Kidney epithelial cell (primary cell): ENCODE data around the gene C2orf76. TPM values are rescaled to one million over a fixed set of nuclear protein-coding genes. Genes with fewer than 3 reads are reported as not detected.

Source experiments
- DNase-seq: peaks from one replicate; pipeline ENCODE4 v3.0.0-alpha.2; 2010; ENCODE audit warnings: low read depth
- H3K27me3 ChIP-seq: 2 replicates; pipeline ENCODE4 v1.6.0; 2011; ENCODE audit warnings: low read length; ENCODE audit not compliant: control insufficient read depth, insufficient read depth
- H3K36me3 ChIP-seq: 2 replicates; pipeline ENCODE4 v1.5.1; 2011; ENCODE audit warnings: low read length; ENCODE audit not compliant: control insufficient read depth, insufficient read depth
- H3K4me3 ChIP-seq: 2 replicates; pipeline ENCODE4 v1.5.1; 2011; ENCODE audit warnings: low read depth, mild to moderate bottlenecking, control low read depth, low read length
- CTCF ChIP-seq: IDR thresholded peaks from 2 replicates; pipeline ENCODE4 v1.5.1; 2011; ENCODE audit warnings: mild to moderate bottlenecking, moderate library complexity, low read length, control low read depth, inconsistent platforms; ENCODE audit not compliant: insufficient read depth, poor library complexity, severe bottlenecking
- total RNA-seq: library from RNA; depleted of rRNA; stranded (reverse); fragments of >200 nt; gene quantifications from 2 replicates; pipeline ENCODE4 v1.2.3, GENCODE V29; 2015

C2orf76 gene
- total RNA-seq, 1 donor from 2014 or later = 6.4 TPM

GRCh38 chr2:119393971-119394748 is 27.5 kb upstream of the C2orf76 start:
- no peaks in the 10 kb centered on the region for H3K27me3 ChIP-seq
- TF ChIP-seq CTCF = no peak
- no peak for DNase-seq
- no peaks in the 10 kb centered on the region for H3K36me3 ChIP-seq
- H3K4me3 ChIP-seq = no peak overlapping the region

DNA sequence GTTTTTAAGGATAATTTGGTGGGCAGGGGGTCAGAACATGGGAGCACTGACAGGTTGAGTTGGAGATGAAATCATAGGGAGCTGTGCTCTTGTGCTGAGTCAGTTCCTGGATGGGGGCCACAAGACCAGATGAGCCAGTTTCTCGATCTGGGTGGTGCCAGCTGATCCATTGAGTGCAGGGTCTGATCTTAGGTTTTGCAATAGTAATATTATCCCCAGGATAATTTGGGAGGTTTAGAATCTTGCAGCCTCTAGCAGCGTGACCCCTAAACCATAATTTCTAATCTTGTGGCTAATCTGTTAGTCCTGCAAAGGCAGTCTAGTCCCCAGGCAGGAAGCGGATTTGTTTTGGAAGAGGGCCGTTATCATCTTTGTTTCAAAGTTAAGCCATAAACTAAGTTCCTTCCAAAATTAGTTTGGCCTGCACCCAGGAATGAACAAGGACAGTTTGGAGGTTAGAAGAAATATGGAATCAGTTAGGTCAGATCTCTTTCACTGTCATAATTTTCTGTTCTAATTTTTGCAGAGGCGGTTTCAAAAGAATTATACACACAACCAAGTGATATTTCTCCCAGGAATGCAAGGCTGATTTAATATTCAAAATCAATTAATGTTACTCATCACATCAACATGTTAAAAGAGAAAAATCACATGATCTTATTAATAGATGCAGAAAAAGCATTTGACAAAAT is 23.1 kb upstream of the C2orf76 start:
- Histone ChIP-seq H3K27me3 (no peaks in the 10 kb centered on the region), H3K36me3 (no peaks in the 10 kb centered on the region), H3K4me3 (no peak overlapping the region)
- no peak for TF ChIP-seq CTCF
- DNase-seq = peak; percentile 41

GRCh38 chr2:119387381-119388129 is 20.9 kb upstream of the C2orf76 start:
- H3K27me3 ChIP-seq = no peaks in the 10 kb centered on the region
- TF ChIP-seq CTCF = peak; percentile 39
- H3K4me3 ChIP-seq = no peak overlapping the region
- no peaks in the 10 kb centered on the region for H3K36me3 ChIP-seq
- peak; percentile 91 for DNase-seq

- no peak overlapping the region for H3K4me3 ChIP-seq
- no peak for TF ChIP-seq CTCF
- DNase-seq = no peak
- H3K27me3 ChIP-seq = no peaks in the 10 kb centered on the region
- H3K36me3 ChIP-seq = no peaks in the 10 kb centered on the region
Measured at GRCh38 chr2:119385466-119385865, 18.8 kb upstream of the C2orf76 start.

DNA sequence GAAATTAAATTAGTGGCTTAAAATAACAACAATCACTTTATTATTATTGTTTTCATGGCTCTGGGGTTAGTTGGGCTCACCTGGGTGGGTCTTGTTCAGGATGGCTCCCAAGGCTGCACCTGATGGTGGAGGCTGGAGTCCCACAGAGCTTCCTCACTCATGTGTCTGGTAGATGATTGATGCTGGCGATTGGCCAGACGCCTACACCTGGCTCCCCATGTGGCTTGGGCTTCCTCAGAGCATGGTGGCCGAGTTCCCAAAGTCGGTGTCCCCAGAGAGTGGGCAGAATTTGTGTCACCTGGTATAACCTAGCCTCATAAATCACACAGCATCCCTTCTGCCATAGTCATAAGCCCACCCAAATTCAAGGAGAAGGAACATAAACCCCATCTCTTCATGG is 18.3 kb upstream of the C2orf76 start:
- Histone ChIP-seq H3K27me3 (no peaks in the 10 kb centered on the region), H3K36me3 (no peaks in the 10 kb centered on the region), H3K4me3 (no peak overlapping the region)
- TF ChIP-seq CTCF = no peak
- no peak for DNase-seq
